Ovary (tissue), 3 donors: Measurements from ENCODE around the gene DRD1.

Experiments used
- CTCF ChIP-seq, 3 donors: fragments of 450-650 bp in 2 of 3; fragments of 200-600 bp in 1 of 3; IDR thresholded peaks; one replicate each; pipeline versions ENCODE4 v1.5.1 to v1.8.0; 2016 to 2022; ENCODE audit warnings: antibody characterized with exemption in 3 of 3, mild to moderate bottlenecking in 1 of 3
- POLR2A ChIP-seq: fragments of 450-650 bp; IDR thresholded peaks from one replicate; pipeline ENCODE4 v1.6.1; 2017; ENCODE audit warnings: antibody characterized with exemption, mild to moderate bottlenecking, moderate library complexity
- donor health status: DM: no; HTN: no; CAD: no.

DNA sequence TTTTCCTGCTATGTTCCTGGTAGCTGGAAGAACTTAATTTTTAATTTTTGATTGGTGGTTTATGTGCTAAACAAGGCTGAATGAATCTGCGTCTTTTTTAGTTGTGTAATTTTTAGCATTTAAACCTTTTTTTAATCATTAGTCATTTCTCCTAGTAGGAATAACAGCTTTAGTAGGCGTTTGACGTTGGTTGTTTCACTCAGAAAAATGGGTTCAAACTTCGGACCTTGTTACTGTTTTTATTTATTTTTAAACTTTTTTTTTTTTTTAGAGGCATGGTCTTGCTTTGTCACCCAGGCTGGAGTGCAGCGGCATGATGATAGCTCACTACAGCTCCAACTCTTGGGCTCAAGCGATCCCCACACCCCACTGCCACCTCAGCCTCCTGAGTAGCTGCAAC, 47.2 kb upstream of the DRD1 start:
- no peak for TF ChIP-seq CTCF (IDR thresholded peaks at IDR 0.05)
- TF ChIP-seq POLR2A, result no peak
